CD8-positive, alpha-beta memory T cell (primary cell): Measurements from ENCODE around the gene SLC4A8. TPM values are rescaled to one million over a fixed set of nuclear protein-coding genes. Genes with fewer than 3 reads are reported as not detected.

Experiments
- CTCF ChIA-PET: fragments of 350-600 bp; sonication (Branson Sonifier 250); formaldehyde crosslinking; loops from one replicate; lab custom pipeline; 2021; ENCODE audit warnings: antibody characterized with exemption; lab: Charles Lee
- POLR2A ChIA-PET: fragments of 350-600 bp; sonication (Branson Sonifier 250); formaldehyde crosslinking; loops from one replicate; lab custom pipeline; 2021; ENCODE audit warnings: antibody characterized with exemption; lab: Charles Lee
- DNase-seq, 5 donors: peaks; one replicate each; pipeline versions ENCODE4 v3.0.0 to v3.0.0-alpha.2; 2020 to 2022; ENCODE audit warnings: mixed read lengths in 1 of 5
- H3K27ac ChIP-seq: one replicate; pipeline ENCODE4 v1.7.0; 2013; ENCODE audit warnings: low read depth, mild to moderate bottlenecking, low read length, moderate library complexity
- H3K27me3 ChIP-seq: 2 replicates; pipeline ENCODE4 v1.7.0; 2013; ENCODE audit warnings: low read length, mild to moderate bottlenecking; ENCODE audit not compliant: insufficient read depth, poor library complexity, severe bottlenecking
- H3K36me3 ChIP-seq: 2 replicates; pipeline ENCODE4 v1.7.0; 2013; ENCODE audit warnings: mild to moderate bottlenecking, low read length, moderate library complexity; ENCODE audit not compliant: insufficient read depth
- H3K4me1 ChIP-seq: 2 replicates; pipeline ENCODE4 v1.7.0; 2013; ENCODE audit warnings: mild to moderate bottlenecking, low read length, moderate library complexity; ENCODE audit not compliant: insufficient read depth
- H3K4me3 ChIP-seq: 2 replicates; pipeline ENCODE4 v1.7.0; 2013; ENCODE audit warnings: mild to moderate bottlenecking, low read length
- H3K9me3 ChIP-seq: 2 replicates; pipeline ENCODE4 v1.7.0; 2013; ENCODE audit warnings: mild to moderate bottlenecking, low read length
- H3K27ac Mint-ChIP-seq, 8 donors: one replicate each; pipeline ENCODE4 v1.8.0; 2020 to 2021; ENCODE audit warnings: mixed read lengths in 8 of 8, mild to moderate bottlenecking in 6 of 8, inconsistent platforms in 3 of 8, moderate library complexity in 3 of 8
- H3K27me3 Mint-ChIP-seq, 2 donors: one replicate each; pipeline ENCODE4 v1.8.0; 2020 to 2021; ENCODE audit warnings: mixed read lengths in 2 of 2, mild to moderate bottlenecking in 1 of 2, moderate library complexity in 1 of 2
- H3K36me3 Mint-ChIP-seq, 3 donors: one replicate each; pipeline ENCODE4 v1.8.0; 2020 to 2021; ENCODE audit warnings: mixed read lengths in 3 of 3, inconsistent platforms in 1 of 3, mild to moderate bottlenecking in 1 of 3
- H3K4me1 Mint-ChIP-seq, 3 donors: one replicate each; pipeline ENCODE4 v1.8.0; 2020 to 2021; ENCODE audit warnings: mixed read lengths in 3 of 3, inconsistent platforms in 1 of 3, mild to moderate bottlenecking in 1 of 3
- H3K4me3 Mint-ChIP-seq, 7 donors: one replicate each; pipeline ENCODE4 v1.8.0; 2020 to 2021; ENCODE audit warnings: mixed read lengths in 7 of 7, mild to moderate bottlenecking in 6 of 7, moderate library complexity in 4 of 7, inconsistent platforms in 2 of 7
- H3K9me3 Mint-ChIP-seq, 5 donors: one replicate each; pipeline ENCODE4 v1.8.0; 2020 to 2022; ENCODE audit warnings: mixed read lengths in 5 of 5, mild to moderate bottlenecking in 3 of 5, moderate library complexity in 2 of 5, inconsistent platforms in 1 of 5
- polyA plus RNA-seq: library from polyadenylated mRNA; unstranded; fragments of 300-500 nt; fragmentation: Illumina TruSeq; gene quantifications from one replicate; pipeline ENCODE4 v1.2.3, GENCODE V29; 2021
- total RNA-seq, 2 experiments: library from RNA; stranded (reverse); gene quantifications; one replicate each; pipeline ENCODE4 v1.2.3, GENCODE V29; 2021

SLC4A8 gene
- total and polyA plus RNA-seq, 3 experiments from 2014 or later = 0.64 to 2.2 (median 2.0) TPM

- peak within 1 kb of the TSS; percentile 72 for H3K4me3 ChIP-seq
- peak within 1 kb of the TSS; percentile 86 to 98 (median 92) for H3K4me3 Mint-ChIP-seq
- no peaks in the 10 kb centered on the region for H3K27me3 ChIP-seq
- DNase-seq = peak; percentile 69 to 80 (median 71)
- peaks cover 0 to 3% (median under 1%) of the 10 kb centered on the region in 3 donors for H3K36me3 Mint-ChIP-seq
- H3K4me1 ChIP-seq = peaks cover 71% of the 10 kb centered on the region
- H3K27me3 Mint-ChIP-seq = no peaks in the 10 kb centered on the region
- H3K27ac ChIP-seq = peak within 1 kb of the TSS; percentile 53
- peak within 1 kb of the TSS; percentile 76 to 98 (median 87) for H3K27ac Mint-ChIP-seq
- H3K9me3 ChIP-seq = no peaks in the 10 kb centered on the region
- ChIA-PET CTCF (interaction anchor here (1.1 kb wide), 1 partner anchor 51 kb away, joined by 3 read pairs; no protein-coding TSS in a partner anchor), POLR2A (interaction anchor here (0.6 to 5.5 kb wide), 3 partner anchors 23 to 97 kb away, joined by 3 to 31 read pairs (median 6); partner anchors contain the start of gene BIN2)
- H3K9me3 Mint-ChIP-seq = no peaks in the 10 kb centered on the region
- H3K36me3 ChIP-seq = no peaks in the 10 kb centered on the region
- H3K4me1 Mint-ChIP-seq = peaks cover 65 to 87% (median 68%) of the 10 kb centered on the region in 3 donors
Measured at GRCh38 chr12:51391283-51392123, 33.1 kb upstream of the SLC4A8 start, which contains the start of gene GALNT6. Gene GALNT6, minus strand, starts transcription at chr12:51391406. Its CDS starts 11,625 bp downstream, at chr12:51379781.

- CTCF ChIA-PET = interaction anchor here (1.1 to 2.4 kb wide), 2 partner anchors 24 to 52 kb away, joined by 3 to 7 read pairs; no protein-coding TSS in a partner anchor
- H3K4me1 Mint-ChIP-seq = peaks cover 65 to 79% (median 68%) of the 10 kb centered on the region in 3 donors
- H3K36me3 Mint-ChIP-seq = peaks cover 0 to 3% (median 0%) of the 10 kb centered on the region in 3 donors
Measured at GRCh38 chr12:51392556-51393237, 31.9 kb upstream of the SLC4A8 start.

GRCh38 chr12:51393676-51394545, 30.7 kb upstream of the SLC4A8 start:
- peak overlapping the region; percentile 84 to 97 (median 90) for H3K27ac Mint-ChIP-seq
- CTCF ChIA-PET = interaction anchor here (1.2 to 2.4 kb wide), 2 partner anchors 25 to 45 kb away, joined by 3 to 7 read pairs; no protein-coding TSS in a partner anchor
- POLR2A ChIA-PET = interaction anchor here (5.5 kb wide), 1 partner anchor 25 kb away, joined by 31 read pairs; no protein-coding TSS in a partner anchor
- DNase-seq = peak; percentile 14 to 73 (median 35)
- peak overlapping the region; percentile 53 for H3K4me3 ChIP-seq
- peak overlapping the region; percentile 70 to 95 (median 80) for H3K4me3 Mint-ChIP-seq
- H3K9me3 ChIP-seq = no peaks in the 10 kb centered on the region
- H3K9me3 Mint-ChIP-seq = no peaks in the 10 kb centered on the region
- peaks cover 58% of the 10 kb centered on the region for H3K4me1 ChIP-seq
- peaks cover 0 to 3% (median 0%) of the 10 kb centered on the region in 3 donors for H3K36me3 Mint-ChIP-seq
- peak overlapping the region; percentile 45 for H3K27ac ChIP-seq
- peaks cover 58 to 66% (median 58%) of the 10 kb centered on the region in 3 donors for H3K4me1 Mint-ChIP-seq
- no peaks in the 10 kb centered on the region for H3K27me3 ChIP-seq
- H3K36me3 ChIP-seq = no peaks in the 10 kb centered on the region
- no peaks in the 10 kb centered on the region for H3K27me3 Mint-ChIP-seq

More at GRCh38 chr12:51392556-51393237, 31.9 kb upstream of the SLC4A8 start:
- H3K4me3 Mint-ChIP-seq = peak overlapping the region; percentile 70 to 95 (median 80)
- POLR2A ChIA-PET = interaction anchor here (0.6 to 5.5 kb wide), 3 partner anchors 24 to 99 kb away, joined by 3 to 31 read pairs (median 6); partner anchors contain the start of gene BIN2
- peak in 3 of 5 donors; percentile 14 to 54 (median 35) for DNase-seq
- Histone ChIP-seq H3K27ac (no peak overlapping the region), H3K27me3 (no peaks in the 10 kb centered on the region), H3K36me3 (no peaks in the 10 kb centered on the region), H3K9me3 (no peaks in the 10 kb centered on the region), H3K4me1 (peaks cover 70% of the 10 kb centered on the region), H3K4me3 (no peak overlapping the region)
- no peaks in the 10 kb centered on the region for H3K27me3 Mint-ChIP-seq
- no peaks in the 10 kb centered on the region for H3K9me3 Mint-ChIP-seq
- H3K27ac Mint-ChIP-seq = peak overlapping the region; percentile 63 to 97 (median 89)

GRCh38 chr12:51395283-51396230, 29.1 kb upstream of the SLC4A8 start:
- Histone ChIP-seq H3K9me3 (no peaks in the 10 kb centered on the region), H3K36me3 (no peaks in the 10 kb centered on the region), H3K27me3 (no peaks in the 10 kb centered on the region), H3K4me1 (peaks cover 44% of the 10 kb centered on the region), H3K27ac (peak overlapping the region; percentile 10), H3K4me3 (peak overlapping the region; percentile 53)
- peak overlapping the region; percentile 64 to 93 (median 78) for H3K4me3 Mint-ChIP-seq
- H3K27ac Mint-ChIP-seq = peak overlapping the region; percentile 62 to 93 (median 86)
- peaks cover 0 to 3% (median 0%) of the 10 kb centered on the region in 3 donors for H3K36me3 Mint-ChIP-seq
- H3K9me3 Mint-ChIP-seq = no peaks in the 10 kb centered on the region
- CTCF ChIA-PET = interaction anchor here (0.7 to 1.0 kb wide), 2 partner anchors 9 to 29 kb away, joined by 3 read pairs; partner anchors contain the start of gene SLC4A8
- peak in 2 of 5 donors; percentile 6 to 26 for DNase-seq
- H3K4me1 Mint-ChIP-seq = peaks cover 46 to 52% (median 46%) of the 10 kb centered on the region in 3 donors
- H3K27me3 Mint-ChIP-seq = no peaks in the 10 kb centered on the region
- POLR2A ChIA-PET = interaction anchor here (5.5 kb wide), 1 partner anchor 27 kb away, joined by 31 read pairs; no protein-coding TSS in a partner anchor

GRCh38 chr12:51397670-51398069, 27.0 kb upstream of the SLC4A8 start:
- CTCF ChIA-PET = no interaction called here

GRCh38 chr12:51399891-51400290, 24.7 kb upstream of the SLC4A8 start:
- Mint-ChIP-seq H3K4me1 (peaks cover 13 to 14% (median 14%) of the 10 kb centered on the region in 3 donors), H3K36me3 (peaks cover 0 to 2% (median 0%) of the 10 kb centered on the region in 3 donors), H3K4me3 (no peak overlapping the region), H3K27ac (no peak overlapping the region), H3K9me3 (no peaks in the 10 kb centered on the region), H3K27me3 (no peaks in the 10 kb centered on the region)
- Histone ChIP-seq H3K4me3 (no peak overlapping the region), H3K9me3 (no peaks in the 10 kb centered on the region), H3K4me1 (peaks cover 14% of the 10 kb centered on the region), H3K36me3 (no peaks in the 10 kb centered on the region), H3K27me3 (no peaks in the 10 kb centered on the region), H3K27ac (no peak overlapping the region)
- ChIA-PET CTCF (interaction anchor here (1.8 kb wide), 1 partner anchor 14 kb away, joined by 5 read pairs; no protein-coding TSS in a partner anchor), POLR2A (no interaction called here)
- no peak for DNase-seq

More at GRCh38 chr12:51397670-51398069, 27.0 kb upstream of the SLC4A8 start:
- Mint-ChIP-seq H3K9me3 (no peaks in the 10 kb centered on the region), H3K36me3 (no peaks in the 10 kb centered on the region), H3K4me3 (no peak overlapping the region), H3K27me3 (no peaks in the 10 kb centered on the region), H3K27ac (no peak overlapping the region), H3K4me1 (peaks cover 36 to 37% (median 36%) of the 10 kb centered on the region in 3 donors)
- Histone ChIP-seq H3K36me3 (no peaks in the 10 kb centered on the region), H3K4me1 (peaks cover 36% of the 10 kb centered on the region), H3K27me3 (no peaks in the 10 kb centered on the region), H3K27ac (no peak overlapping the region), H3K4me3 (no peak overlapping the region), H3K9me3 (no peaks in the 10 kb centered on the region)
- DNase-seq = no peak
- POLR2A ChIA-PET = no interaction called here
